Mucosa of stomach (tissue), 1 donor: ENCODE results near the gene PLBD1.
A peak's percentile ranks its signal among the peaks of the same experiment; 100 is the strongest.

Experiments used
- H3K27me3 ChIP-seq: one replicate; pipeline ENCODE4 v1.7.0; 2013; ENCODE audit warnings: mild to moderate bottlenecking, low read length; ENCODE audit not compliant: control insufficient read depth, insufficient read depth
- H3K36me3 ChIP-seq: one replicate; pipeline ENCODE4 v1.7.0; 2013; ENCODE audit warnings: low read length; ENCODE audit not compliant: control insufficient read depth, insufficient read depth
- H3K4me1 ChIP-seq: one replicate; pipeline ENCODE4 v1.7.0; 2013; ENCODE audit warnings: mild to moderate bottlenecking, low read length; ENCODE audit not compliant: control insufficient read depth, insufficient read depth
- H3K4me3 ChIP-seq: one replicate; pipeline ENCODE4 v1.7.0; 2013; ENCODE audit warnings: low read length
- H3K9ac ChIP-seq: one replicate; pipeline ENCODE4 v1.7.0; 2013; ENCODE audit warnings: mild to moderate bottlenecking, low read length, moderate library complexity
- H3K9me3 ChIP-seq: one replicate; pipeline ENCODE4 v1.7.0; 2013; ENCODE audit warnings: mild to moderate bottlenecking, low read length, moderate library complexity; ENCODE audit not compliant: control insufficient read depth
- donor health status: Pancreatic carcinoma.

The PLBD1 gene

GRCh38 chr12:14562279-14562678 is 5.4 kb downstream of the PLBD1 start:
- Histone ChIP-seq H3K4me1 (peaks cover 55% of the 10 kb centered on the region), H3K36me3 (no peaks in the 10 kb centered on the region), H3K27me3 (no peaks in the 10 kb centered on the region), H3K9me3 (no peaks in the 10 kb centered on the region), H3K9ac (no peak overlapping the region), H3K4me3 (no peak overlapping the region)

GRCh38 chr12:14561677-14562238 is 5.9 kb downstream of the PLBD1 start:
- H3K27me3 ChIP-seq: no peaks in the 10 kb centered on the region
- no peak overlapping the region for H3K4me3 ChIP-seq
- H3K36me3 ChIP-seq: no peaks in the 10 kb centered on the region
- no peaks in the 10 kb centered on the region for H3K9me3 ChIP-seq
- peaks cover 55% of the 10 kb centered on the region for H3K4me1 ChIP-seq
- no peak overlapping the region for H3K9ac ChIP-seq

DNA sequence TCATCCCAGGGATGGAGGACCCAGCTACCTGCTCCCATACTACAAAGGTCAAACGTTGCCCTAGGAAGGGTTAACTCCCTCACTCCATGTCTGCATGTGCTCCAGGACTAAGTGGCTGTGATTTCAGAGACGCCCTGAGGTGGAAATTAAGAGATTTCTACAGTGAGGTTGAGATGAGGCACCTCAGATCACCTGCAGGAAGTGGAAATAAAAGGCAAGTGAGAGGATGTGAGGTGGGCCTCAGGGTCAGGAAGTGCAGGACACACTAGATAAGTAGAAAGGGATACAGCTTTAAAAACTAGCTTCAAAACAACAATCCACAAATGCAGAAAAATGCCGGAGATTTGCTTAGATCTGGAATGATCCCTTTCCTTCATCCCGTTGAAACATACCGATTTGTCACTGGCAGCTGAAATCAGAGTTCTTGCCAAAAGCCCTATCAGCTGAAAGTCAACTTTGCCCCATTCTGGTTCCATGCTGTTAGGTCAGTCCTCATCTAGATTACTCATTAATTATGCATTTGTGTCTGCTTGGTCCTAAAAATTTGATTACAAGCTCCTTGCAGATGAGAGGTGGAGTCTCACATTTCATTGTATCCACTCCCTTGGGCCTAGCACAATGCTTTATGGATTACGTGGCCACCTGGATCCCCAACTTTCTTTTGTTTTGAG is 6.6 kb downstream of the PLBD1 start:
- Histone ChIP-seq H3K27me3 (no peaks in the 10 kb centered on the region), H3K4me3 (no peak overlapping the region), H3K9ac (no peak overlapping the region), H3K36me3 (no peaks in the 10 kb centered on the region), H3K4me1 (peaks cover 55% of the 10 kb centered on the region), H3K9me3 (no peaks in the 10 kb centered on the region)

GRCh38 chr12:14558473-14558959 is 9.2 kb downstream of the PLBD1 start:
- Histone ChIP-seq H3K4me1 (peaks cover 65% of the 10 kb centered on the region), H3K27me3 (no peaks in the 10 kb centered on the region), H3K9me3 (no peaks in the 10 kb centered on the region), H3K4me3 (no peak overlapping the region), H3K9ac (peak overlapping the region; percentile 20), H3K36me3 (no peaks in the 10 kb centered on the region)

DNA sequence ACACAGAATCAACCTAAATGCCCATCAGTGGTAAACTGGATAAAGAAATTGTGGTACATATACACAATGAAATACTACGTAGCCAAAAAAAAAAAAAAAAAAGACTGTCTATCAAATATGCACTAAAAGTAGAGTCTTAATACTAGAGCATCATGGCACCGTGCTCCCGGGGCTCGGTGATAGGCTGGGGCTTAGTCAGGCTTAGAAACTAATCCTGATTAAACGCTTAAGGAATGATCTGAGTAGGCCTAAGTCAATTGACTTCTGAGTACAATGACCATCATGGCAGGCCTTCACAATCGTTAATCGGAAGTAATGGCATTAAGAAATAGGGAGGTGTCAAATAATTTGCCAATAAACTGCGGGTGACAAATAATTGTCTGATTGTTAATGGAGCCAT is 9.7 kb downstream of the PLBD1 start:
- Histone ChIP-seq H3K9me3 (no peaks in the 10 kb centered on the region), H3K27me3 (no peaks in the 10 kb centered on the region), H3K4me1 (peaks cover 63% of the 10 kb centered on the region)

DNA sequence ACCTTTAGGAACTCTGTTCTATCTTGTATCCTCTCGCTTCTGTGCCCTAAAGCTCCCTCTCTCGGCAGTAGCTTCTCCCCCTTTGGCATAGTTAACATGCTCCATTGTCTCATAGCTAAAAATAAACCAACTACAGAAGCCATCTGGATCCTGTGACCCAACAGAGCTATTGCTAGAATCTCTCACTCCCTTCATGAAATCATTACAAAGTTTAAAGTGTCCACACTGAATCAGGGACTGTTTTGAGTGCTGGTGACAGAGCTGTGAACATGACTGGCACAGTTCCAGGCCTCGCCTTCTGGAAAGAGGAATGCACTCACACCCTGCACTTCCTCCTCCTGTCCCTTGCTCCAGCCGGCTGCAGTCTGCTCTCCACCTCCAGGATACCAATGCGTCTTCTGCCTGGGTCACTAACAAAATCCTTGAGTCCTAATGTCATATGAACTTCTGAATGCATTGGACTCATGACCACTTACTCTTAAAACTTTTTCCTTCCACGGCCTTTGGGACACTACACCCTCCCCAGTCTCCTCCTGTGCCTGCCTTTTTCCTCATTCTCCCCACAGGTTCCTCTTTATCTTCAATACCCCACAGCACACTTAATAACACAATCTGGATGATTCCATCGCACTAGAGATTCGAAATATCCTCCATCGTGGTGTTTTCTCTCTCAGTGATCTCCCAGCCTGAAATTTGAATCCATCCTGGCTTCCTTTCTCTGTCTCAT is 13.2 kb downstream of the PLBD1 start:
- H3K4me1 ChIP-seq: peaks cover 39% of the 10 kb centered on the region
- no peaks in the 10 kb centered on the region for H3K27me3 ChIP-seq
- H3K4me3 ChIP-seq: peak overlapping the region; percentile 6
- no peaks in the 10 kb centered on the region for H3K36me3 ChIP-seq
- H3K9ac ChIP-seq: peak overlapping the region; percentile 66
- H3K9me3 ChIP-seq: no peaks in the 10 kb centered on the region

More for the DNA sequence above, 9.7 kb downstream of the PLBD1 start:
- Histone ChIP-seq H3K9ac (no peak overlapping the region), H3K36me3 (no peaks in the 10 kb centered on the region), H3K4me3 (no peak overlapping the region)

GRCh38 chr12:14548609-14549008 is 19.1 kb downstream of the PLBD1 start:
- no peak overlapping the region for H3K9ac ChIP-seq
- H3K9me3 ChIP-seq: no peaks in the 10 kb centered on the region
- peaks cover 5% of the 10 kb centered on the region for H3K4me1 ChIP-seq
- no peaks in the 10 kb centered on the region for H3K27me3 ChIP-seq
- H3K4me3 ChIP-seq: no peak overlapping the region
- H3K36me3 ChIP-seq: no peaks in the 10 kb centered on the region

GRCh38 chr12:14547571-14547970 is 20.1 kb downstream of the PLBD1 start:
- Histone ChIP-seq H3K9me3 (no peaks in the 10 kb centered on the region), H3K4me1 (no peaks in the 10 kb centered on the region), H3K4me3 (no peak overlapping the region), H3K27me3 (no peaks in the 10 kb centered on the region), H3K9ac (no peak overlapping the region), H3K36me3 (no peaks in the 10 kb centered on the region)

GRCh38 chr12:14545144-14546124 is 22.2 kb downstream of the PLBD1 start:
- H3K4me3 ChIP-seq: no peak overlapping the region
- no peaks in the 10 kb centered on the region for H3K9me3 ChIP-seq
- no peaks in the 10 kb centered on the region for H3K4me1 ChIP-seq
- H3K36me3 ChIP-seq: no peaks in the 10 kb centered on the region
- H3K27me3 ChIP-seq: no peaks in the 10 kb centered on the region
- H3K9ac ChIP-seq: no peak overlapping the region

- Histone ChIP-seq H3K27me3 (no peaks in the 10 kb centered on the region), H3K9me3 (no peaks in the 10 kb centered on the region), H3K36me3 (no peaks in the 10 kb centered on the region), H3K9ac (no peak overlapping the region), H3K4me3 (no peak overlapping the region), H3K4me1 (no peaks in the 10 kb centered on the region)
Observed at GRCh38 chr12:14540801-14541462, 26.8 kb downstream of the PLBD1 start.

GRCh38 chr12:14537088-14537487 is 30.6 kb downstream of the PLBD1 start:
- no peaks in the 10 kb centered on the region for H3K27me3 ChIP-seq
- no peaks in the 10 kb centered on the region for H3K36me3 ChIP-seq
- H3K4me1 ChIP-seq: no peaks in the 10 kb centered on the region
- H3K9ac ChIP-seq: peak overlapping the region; percentile 42
- H3K4me3 ChIP-seq: no peak overlapping the region
- H3K9me3 ChIP-seq: no peaks in the 10 kb centered on the region
